Measurements from ENCODE around the gene FOXN1. TPM values are rescaled to one million over a fixed set of nuclear protein-coding genes. Genes with fewer than 3 reads are reported as not detected.

Gene FOXN1
- total and polyA plus RNA-seq, 2 of the 13 experiments (the other 11 are each of a cell fraction or from before 2014, with no cell fraction given), result 0.01 TPM; not detected in 1

- no peak for TF ChIP-seq FUBP1 (CRISPR knock-in tag; IDR thresholded peaks at IDR 0.05; ENCODE audit: borderline replicate concordance)
- no peak; the same call in 1 of the 2 replicates for TF ChIP-seq KLF11 (CRISPR knock-in tag; IDR thresholded peaks at IDR 0.05)
- no peak for TF ChIP-seq ZNF777 (CRISPR knock-in tag; IDR thresholded peaks at IDR 0.05)
- TF ChIP-seq ZNF33A (CRISPR knock-in tag; IDR thresholded peaks at IDR 0.05; ENCODE audit: borderline replicate concordance), result no peak
- no peak for TF ChIP-seq CERS6 (CRISPR knock-in tag; IDR thresholded peaks at IDR 0.05)
- no peak; the same call in 1 of the 2 replicates for TF ChIP-seq ATF1 (CRISPR knock-in tag; IDR thresholded peaks at IDR 0.05)
- TF ChIP-seq ZBTB38 (CRISPR knock-in tag; IDR thresholded peaks at IDR 0.05), result no peak
- no peak for TF ChIP-seq TEAD3 (CRISPR knock-in tag; optimal IDR thresholded peaks at IDR 0.05; ENCODE audit: borderline replicate concordance)
- no peak for TF ChIP-seq NFIB (CRISPR knock-in tag; IDR thresholded peaks at IDR 0.05; ENCODE audit: borderline replicate concordance)
- TF ChIP-seq PRDM10 (CRISPR knock-in tag; IDR thresholded peaks at IDR 0.05; ENCODE audit: low read depth), result peak; percentile 82
- TF ChIP-seq ZFY (CRISPR knock-in tag; IDR thresholded peaks at IDR 0.05), result peak; percentile 80
- no peak for TF ChIP-seq HHEX (CRISPR knock-in tag; IDR thresholded peaks at IDR 0.05)
- no peak for TF ChIP-seq TAF15 (IDR thresholded peaks at IDR 0.05; ENCODE audit: low read depth, low read length, poor library complexity, severe bottlenecking)
- no peak; the same call in 1 of the 2 replicates for TF ChIP-seq MYC (CRISPR knock-in tag; IDR thresholded peaks at IDR 0.05; ENCODE audit: borderline replicate concordance)
- TF ChIP-seq ZNF24 (IDR thresholded peaks at IDR 0.05), result no peak
- no peak for TF ChIP-seq ZNF530 (CRISPR knock-in tag; IDR thresholded peaks at IDR 0.05; ENCODE audit: low read depth)
- no peak for TF ChIP-seq MTA3 (CRISPR knock-in tag; IDR thresholded peaks at IDR 0.05)
- no peak for TF ChIP-seq THRA (CRISPR knock-in tag; IDR thresholded peaks at IDR 0.05; ENCODE audit: borderline replicate concordance)
- no peak for TF ChIP-seq ZNF205 (CRISPR knock-in tag; IDR thresholded peaks at IDR 0.05)
- no peak for TF ChIP-seq FOXO1 (CRISPR knock-in tag; IDR thresholded peaks at IDR 0.05)
- peak; percentile 87 for TF ChIP-seq NFYB (CRISPR knock-in tag; IDR thresholded peaks at IDR 0.05)
- TF ChIP-seq THAP7 (CRISPR knock-in tag; IDR thresholded peaks at IDR 0.05), result no peak
- no peak for TF ChIP-seq BRCA1 (CRISPR knock-in tag; IDR thresholded peaks at IDR 0.05)
Observed at GRCh38 chr17:28571361-28572122, 65.4 kb downstream of the FOXN1 start, which contains the start of gene PIGS (continued).

Data from HepG2 (cell line).